SK-N-MC (cell line): ENCODE data around the gene PGM2L1.
A peak's percentile ranks its signal among the peaks of the same experiment; 100 is the strongest.

Source experiments
- DNase-seq: peaks from one replicate; pipeline ENCODE4 v3.0.0-alpha.2; 2011; ENCODE audit warnings: low read depth, low spot score
- H3K27ac ChIP-seq: fragments of 200-600 bp; sonication (generic); 2 replicates; pipeline ENCODE4 v1.5.1; 2016; ENCODE audit warnings: mixed run types
- H3K36me3 ChIP-seq: fragments of 200-600 bp; sonication (generic); 2 replicates; pipeline ENCODE4 v1.6.1; 2017; ENCODE audit warnings: antibody characterized with exemption, low read length, mixed read lengths; ENCODE audit not compliant: insufficient read depth
- H3K4me3 ChIP-seq: fragments of 200-600 bp; sonication (generic); 2 replicates; pipeline ENCODE4 v1.5.1; 2016
- H3K9ac ChIP-seq: fragments of 200-600 bp; sonication (generic); 2 replicates; pipeline ENCODE4 v1.8.0; 2017; ENCODE audit warnings: mixed run types, mixed read lengths; ENCODE audit not compliant: insufficient read length
- H3K9me3 ChIP-seq: fragments of 200-600 bp; sonication (generic); 2 replicates; pipeline ENCODE4 v1.6.1; 2017; ENCODE audit warnings: low read depth, mild to moderate bottlenecking, antibody characterized with exemption, low read length, moderate library complexity, mixed read lengths
- EZH2 ChIP-seq: fragments of 200-600 bp; sonication (generic); IDR thresholded peaks from one replicate; pipeline ENCODE4 v1.6.1; 2017; ENCODE audit warnings: antibody characterized with exemption
- FOXP2 ChIP-seq: optimal IDR thresholded peaks from 2 replicates; pipeline ENCODE3; 2011; ENCODE audit warnings: mild to moderate bottlenecking, moderate library complexity; ENCODE audit not compliant: insufficient read depth; ENCODE audit errors: extremely low read length, control extremely low read depth
- POLR2AphosphoS5 ChIP-seq: IDR thresholded peaks from 2 replicates; pipeline ENCODE4 v1.6.1; 2012; ENCODE audit warnings: mild to moderate bottlenecking, low read depth, low read length, borderline replicate concordance

Gene PGM2L1

DNA sequence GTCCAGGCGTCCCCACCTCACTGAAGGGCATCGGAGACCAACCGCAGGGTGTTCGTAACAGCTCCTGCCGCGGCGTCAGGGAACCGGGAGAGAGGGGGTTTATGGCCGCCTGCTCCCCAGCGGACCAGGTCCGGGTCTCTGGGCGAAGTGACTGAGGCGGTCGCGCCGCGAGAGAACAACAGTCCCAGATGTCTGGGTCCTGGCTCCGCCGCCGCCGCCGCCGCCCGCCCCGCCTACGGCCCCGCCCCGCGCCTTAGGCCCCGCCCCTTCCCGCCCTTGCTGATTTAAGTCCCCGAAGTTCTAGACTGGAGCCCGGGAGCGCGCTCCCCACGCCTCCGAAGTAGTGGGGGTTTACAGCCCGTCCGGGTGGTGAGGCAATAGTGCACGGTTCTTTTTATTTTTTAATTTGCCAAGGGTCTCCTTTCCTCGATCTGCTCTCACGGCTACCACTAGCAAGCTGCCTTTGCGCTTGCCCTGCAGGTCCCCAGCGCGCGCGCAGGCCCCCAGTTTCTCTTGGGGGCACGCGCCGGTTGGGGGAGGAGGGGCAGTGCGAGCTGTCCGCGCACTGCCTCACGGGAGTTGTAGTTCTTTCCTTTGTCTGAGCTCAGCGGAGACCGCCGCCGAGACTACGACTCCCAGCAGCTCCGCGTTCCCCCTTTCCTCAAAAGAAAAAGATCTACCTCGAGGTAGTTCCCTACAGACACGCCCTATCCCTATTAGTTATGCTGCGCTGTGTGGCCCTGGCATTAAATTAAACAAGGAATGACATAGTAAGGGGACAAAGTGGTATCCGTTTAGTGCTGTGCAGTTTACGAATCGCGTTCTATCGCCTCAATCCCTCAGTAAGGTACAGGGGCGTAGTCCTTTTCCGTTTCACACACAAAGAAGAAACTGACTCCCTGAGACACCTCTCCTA, at the start of gene PGM2L1:
Gene PGM2L1, minus strand, starts transcription at position 190 of the 916 bp plus-strand sequence. CDS start 272 bp downstream, outside the sequence.
- TF ChIP-seq EZH2, result no peak
- peak; percentile 87 for TF ChIP-seq POLR2AphosphoS5
- no peak for TF ChIP-seq FOXP2
- H3K4me3 ChIP-seq, result peak within 1 kb of the TSS; percentile 92

GRCh38 chr11:74447720-74448119, 49.5 kb upstream of the PGM2L1 start:
- no peak for DNase-seq
- TF ChIP-seq FOXP2, result no peak
- TF ChIP-seq EZH2, result no peak
- no peak for TF ChIP-seq POLR2AphosphoS5

More for the DNA sequence above, at the start of gene PGM2L1:
- Histone ChIP-seq H3K9me3 (no peaks in the 10 kb centered on the region), H3K36me3 (no peaks in the 10 kb centered on the region), H3K27ac (peak within 1 kb of the TSS; percentile 73; the same call in 1 of the 2 replicates), H3K9ac (peak within 1 kb of the TSS; percentile 80)
- DNase-seq, result peak; percentile 87

GRCh38 chr11:74446532-74446938, 48.3 kb upstream of the PGM2L1 start:
- no peaks in the 10 kb centered on the region for H3K9me3 ChIP-seq

More at GRCh38 chr11:74447720-74448119, 49.5 kb upstream of the PGM2L1 start:
- Histone ChIP-seq H3K4me3 (no peak overlapping the region), H3K9ac (no peak overlapping the region), H3K9me3 (no peaks in the 10 kb centered on the region), H3K36me3 (no peaks in the 10 kb centered on the region), H3K27ac (no peak overlapping the region)

GRCh38 chr11:74444173-74444826, 46.1 kb upstream of the PGM2L1 start:
- Histone ChIP-seq H3K4me3 (no peak overlapping the region), H3K9ac (no peak overlapping the region), H3K27ac (no peak overlapping the region), H3K36me3 (no peaks in the 10 kb centered on the region), H3K9me3 (no peaks in the 10 kb centered on the region)
- no peak for DNase-seq
- TF ChIP-seq EZH2, result no peak
- no peak for TF ChIP-seq FOXP2
- no peak for TF ChIP-seq POLR2AphosphoS5

More at GRCh38 chr11:74446532-74446938, 48.3 kb upstream of the PGM2L1 start:
- Histone ChIP-seq H3K27ac (peak overlapping the region; percentile 27; the same call in 1 of the 2 replicates), H3K4me3 (no peak overlapping the region; the same call in 1 of the 2 replicates), H3K9ac (no peak overlapping the region), H3K36me3 (no peaks in the 10 kb centered on the region)
- DNase-seq, result peak; percentile 97
- TF ChIP-seq POLR2AphosphoS5 (peak; percentile 51; the same call in 1 of the 2 replicates), EZH2 (no peak), FOXP2 (peak; percentile 80)

- DNase-seq, result no peak
- TF ChIP-seq EZH2 (no peak), FOXP2 (no peak), POLR2AphosphoS5 (no peak)
- Histone ChIP-seq H3K9me3 (no peaks in the 10 kb centered on the region), H3K27ac (peak overlapping the region; percentile 9; the same call in 1 of the 2 replicates), H3K9ac (peak overlapping the region; percentile 20), H3K4me3 (0 out of 2 replicates have a peak overlapping the region, but pooled peaks have one; percentile 23), H3K36me3 (no peaks in the 10 kb centered on the region)
These were observed 45.0 kb upstream of the PGM2L1 start for GRCh38 chr11:74443071-74443864.

GRCh38 chr11:74442636-74443035, 44.4 kb upstream of the PGM2L1 start:
- no peak for TF ChIP-seq FOXP2
- no peak for TF ChIP-seq POLR2AphosphoS5
- TF ChIP-seq EZH2, result no peak
- no peak overlapping the region for H3K4me3 ChIP-seq
- no peaks in the 10 kb centered on the region for H3K36me3 ChIP-seq
- peak overlapping the region; percentile 20 for H3K9ac ChIP-seq
- no peaks in the 10 kb centered on the region for H3K9me3 ChIP-seq
- DNase-seq, result no peak
- 0 out of 2 replicates have a peak overlapping the region, but pooled peaks have one; percentile 9 for H3K27ac ChIP-seq

- no peaks in the 10 kb centered on the region for H3K9me3 ChIP-seq
- no peaks in the 10 kb centered on the region for H3K36me3 ChIP-seq
- H3K27ac ChIP-seq, result no peak overlapping the region
- TF ChIP-seq EZH2 (no peak), FOXP2 (no peak), POLR2AphosphoS5 (no peak)
- no peak for DNase-seq
- no peak overlapping the region for H3K4me3 ChIP-seq
- no peak overlapping the region for H3K9ac ChIP-seq
These were observed 40.4 kb upstream of the PGM2L1 start for GRCh38 chr11:74438681-74439080.
